NCI-H2227 treated with DMSO at 0.1 percent for 48 hours (cell line): ENCODE data around the gene TFE3.

Experiments used
- DNase-seq: peaks from one replicate; lab custom pipeline; 2025; lab: John Stamatoyannopoulos, UW

The TFE3 gene

GRCh38 chrX:49060914-49061313, 17.8 kb upstream of the TFE3 start:
- no peak for DNase-seq

GRCh38 chrX:49059681-49060085, 16.5 kb upstream of the TFE3 start:
- no peak for DNase-seq

- DNase-seq, result no peak
These were observed 16.0 kb upstream of the TFE3 start for GRCh38 chrX:49059201-49059600.

- DNase-seq, result no peak
These were observed 15.6 kb upstream of the TFE3 start, which contains the start of gene CCDC120 for GRCh38 chrX:49058794-49059193. Gene CCDC120, plus strand, starts transcription at chrX:49058999. Its CDS starts 3,043 bp downstream, at chrX:49062042.

GRCh38 chrX:49054073-49054762, 11.1 kb upstream of the TFE3 start:
- no peak for DNase-seq

GRCh38 chrX:49053223-49054072, 10.3 kb upstream of the TFE3 start:
- DNase-seq, result peak; percentile 95

GRCh38 chrX:49043987-49044281, 777 bp upstream of the TFE3 start:
- DNase-seq, result no peak

- no peak for DNase-seq
These were observed 457 bp downstream of the TFE3 start for GRCh38 chrX:49042581-49043219.

GRCh38 chrX:49041744-49042580, 1.2 kb downstream of the TFE3 start:
- DNase-seq, result no peak

GRCh38 chrX:49040376-49040955, 2.7 kb downstream of the TFE3 start:
- DNase-seq, result no peak

- peak; percentile 89 for DNase-seq
These were observed 3.4 kb downstream of the TFE3 start for GRCh38 chrX:49039598-49040375.

GRCh38 chrX:49037883-49038475, 5.2 kb downstream of the TFE3 start:
- no peak for DNase-seq

- no peak for DNase-seq
These were observed 12.9 kb downstream of the TFE3 start for GRCh38 chrX:49030283-49030682.

GRCh38 chrX:49029876-49030275, 13.3 kb downstream of the TFE3 start:
- no peak for DNase-seq

GRCh38 chrX:49019599-49020249, 23.4 kb downstream of the TFE3 start:
- DNase-seq, result no peak

- no peak for DNase-seq
These were observed 24.1 kb downstream of the TFE3 start for GRCh38 chrX:49019050-49019449.

- DNase-seq, result no peak
These were observed 39.5 kb downstream of the TFE3 start for GRCh38 chrX:49003696-49004095.

- DNase-seq, result peak; percentile 96
These were observed 40.8 kb downstream of the TFE3 start, which contains the start of gene GRIPAP1 for GRCh38 chrX:49002091-49002935. Gene GRIPAP1, minus strand, starts transcription at chrX:49002264. Its CDS starts 35 bp downstream, at chrX:49002229.
